CD14-positive monocyte (primary cell): ENCODE results near the gene PAWR. TPM values are rescaled to one million over a fixed set of nuclear protein-coding genes. Genes with fewer than 3 reads are reported as not detected.

ENCODE experiments used
- DNase-seq, 3 donors: peaks; one replicate each; pipeline ENCODE4 v3.0.0-alpha.2; 2011 to 2022
- H2AFZ ChIP-seq: 2 replicates; pipeline ENCODE4 v1.6.0; 2012; ENCODE audit warnings: mild to moderate bottlenecking, low read depth, low read length, inconsistent platforms; ENCODE audit not compliant: insufficient read depth, poor library complexity, severe bottlenecking
- H3K27ac ChIP-seq, 2 donors: 1 replicate in 1 of 2; 2 replicates in 1 of 2; pipeline ENCODE4 v1.5.1; 2012 to 2013; ENCODE audit warnings: low read length in 2 of 2, control low read depth in 1 of 2, inconsistent platforms in 1 of 2, low read depth in 1 of 2, mild to moderate bottlenecking in 1 of 2
- H3K27me3 ChIP-seq, 2 donors: one replicate each; pipeline versions ENCODE4 v1.6.0 to v1.6.1; 2011 to 2013; ENCODE audit warnings: low read length in 2 of 2; ENCODE audit not compliant: control insufficient read depth in 2 of 2, insufficient read depth in 2 of 2
- H3K36me3 ChIP-seq, 2 donors: replicated peaks in 1 of 2; 1 replicate in 1 of 2; 2 replicates in 1 of 2; pipeline versions ENCODE4 v1.5.1 to v1.6.1; 2012 to 2013; ENCODE audit warnings: low read length in 2 of 2, control low read depth in 1 of 2, inconsistent platforms in 1 of 2, mild to moderate bottlenecking in 1 of 2; ENCODE audit not compliant: insufficient read depth in 2 of 2, control insufficient read depth in 1 of 2
- H3K4me1 ChIP-seq, 2 donors: 1 replicate in 1 of 2; 2 replicates in 1 of 2; pipeline versions ENCODE4 v1.5.1 to v1.6.1; 2012 to 2013; ENCODE audit warnings: low read length in 2 of 2, control low read depth in 1 of 2, inconsistent platforms in 1 of 2, mild to moderate bottlenecking in 1 of 2, moderate library complexity in 1 of 2; ENCODE audit not compliant: insufficient read depth in 2 of 2, control insufficient read depth in 1 of 2
- H3K4me2 ChIP-seq: replicated peaks from 2 replicates; pipeline ENCODE3; 2012; ENCODE audit warnings: low read length, moderate library complexity, mild to moderate bottlenecking; ENCODE audit not compliant: poor library complexity, severe bottlenecking; ENCODE audit errors: extremely low read depth
- H3K4me3 ChIP-seq, 3 experiments: fragments of 200-600 bp in 1 of 3; sonication (generic) in 1 of 3; replicated peaks in 1 of 3; 1 replicate in 2 of 3; 2 replicates in 1 of 3; pipeline ENCODE4 v1.5.1; 2011 to 2013; ENCODE audit warnings: low read length in 3 of 3, mild to moderate bottlenecking in 3 of 3, control low read depth in 2 of 3, low read depth in 2 of 3, inconsistent platforms in 1 of 3, moderate library complexity in 1 of 3
- H3K79me2 ChIP-seq: 2 replicates; pipeline ENCODE4 v1.6.0; 2012; ENCODE audit warnings: mild to moderate bottlenecking, control low read depth, inconsistent platforms, low read length, moderate library complexity; ENCODE audit not compliant: insufficient read depth
- H3K9ac ChIP-seq: 2 replicates; pipeline ENCODE4 v1.6.0; 2017; ENCODE audit warnings: low read length, mild to moderate bottlenecking; ENCODE audit not compliant: insufficient read depth, poor library complexity, severe bottlenecking
- H3K9me3 ChIP-seq, 2 donors: replicated peaks in 1 of 2; 1 replicate in 1 of 2; 2 replicates in 1 of 2; pipeline versions ENCODE4 v1.5.1 to v1.6.1; 2012 to 2013; ENCODE audit warnings: low read length in 2 of 2, control low read depth in 1 of 2; ENCODE audit not compliant: control insufficient read depth in 1 of 2, insufficient read depth in 1 of 2
- H4K20me1 ChIP-seq: 2 replicates; pipeline ENCODE4 v1.6.0; 2012; ENCODE audit warnings: mild to moderate bottlenecking, low read length, control low read depth, moderate library complexity; ENCODE audit not compliant: insufficient read depth
- H3K27ac Mint-ChIP-seq, 7 donors: one replicate each; pipeline ENCODE4 v1.8.0; 2020; ENCODE audit warnings: mild to moderate bottlenecking in 7 of 7, mixed read lengths in 7 of 7, moderate library complexity in 6 of 7, inconsistent platforms in 2 of 7
- H3K27me3 Mint-ChIP-seq, 3 donors: one replicate each; pipeline ENCODE4 v1.8.0; 2021 to 2022; ENCODE audit warnings: low read depth in 3 of 3, mild to moderate bottlenecking in 3 of 3, mixed read lengths in 3 of 3, moderate library complexity in 3 of 3, inconsistent platforms in 1 of 3
- H3K36me3 Mint-ChIP-seq, 2 donors: one replicate each; pipeline ENCODE4 v1.8.0; 2020; ENCODE audit warnings: mixed read lengths in 2 of 2, inconsistent platforms in 1 of 2, mild to moderate bottlenecking in 1 of 2
- H3K4me1 Mint-ChIP-seq: one replicate; pipeline ENCODE4 v1.8.0; 2020; ENCODE audit warnings: mild to moderate bottlenecking, mixed read lengths
- H3K4me3 Mint-ChIP-seq, 2 donors: one replicate each; pipeline ENCODE4 v1.8.0; 2020; ENCODE audit warnings: mild to moderate bottlenecking in 2 of 2, mixed read lengths in 2 of 2, moderate library complexity in 1 of 2
- H3K9me3 Mint-ChIP-seq, 7 donors: one replicate each; pipeline ENCODE4 v1.8.0; 2020 to 2022; ENCODE audit warnings: mixed read lengths in 7 of 7, mild to moderate bottlenecking in 6 of 7, moderate library complexity in 6 of 7, inconsistent platforms in 2 of 7
- CTCF ChIP-seq: fragments of 200-600 bp; IDR thresholded peaks from one replicate; pipeline ENCODE4 v1.8.0; 2022; ENCODE audit warnings: antibody characterized with exemption, mild to moderate bottlenecking
- WGBS: methylation state at CpG from one replicate; pipeline ENCODE4 v1.1.5; 2013; ENCODE audit warnings: missing lambda C conversion rate; ENCODE audit not compliant: insufficient coverage; 5-methylcytosine and 5-hydroxymethylcytosine counted together
- intact Hi-C, 2 donors: fragments of 100-400 bp; cut with micrococcal nuclease; formaldehyde crosslinking; loops; one replicate each; pipeline versions ENCODE4 v1.15.0 to v1.15.1; 2023
- polyA plus RNA-seq, 3 donors: library from polyadenylated mRNA; depleted of rRNA in 1 of 3; unstranded in 2 of 3; stranded (reverse) in 1 of 3; fragments of 300-500 nt in 2 of 3; fragments of >200 nt in 1 of 3; fragmentation: Illumina TruSeq in 2 of 3; gene quantifications; 1 replicate in 2 of 3; 2 replicates in 1 of 3; pipeline ENCODE4 v1.2.3, GENCODE V29; 2012 to 2021

PAWR gene
- polyA plus RNA-seq, 3 donors: 0.03 TPM; not detected in 1

DNA sequence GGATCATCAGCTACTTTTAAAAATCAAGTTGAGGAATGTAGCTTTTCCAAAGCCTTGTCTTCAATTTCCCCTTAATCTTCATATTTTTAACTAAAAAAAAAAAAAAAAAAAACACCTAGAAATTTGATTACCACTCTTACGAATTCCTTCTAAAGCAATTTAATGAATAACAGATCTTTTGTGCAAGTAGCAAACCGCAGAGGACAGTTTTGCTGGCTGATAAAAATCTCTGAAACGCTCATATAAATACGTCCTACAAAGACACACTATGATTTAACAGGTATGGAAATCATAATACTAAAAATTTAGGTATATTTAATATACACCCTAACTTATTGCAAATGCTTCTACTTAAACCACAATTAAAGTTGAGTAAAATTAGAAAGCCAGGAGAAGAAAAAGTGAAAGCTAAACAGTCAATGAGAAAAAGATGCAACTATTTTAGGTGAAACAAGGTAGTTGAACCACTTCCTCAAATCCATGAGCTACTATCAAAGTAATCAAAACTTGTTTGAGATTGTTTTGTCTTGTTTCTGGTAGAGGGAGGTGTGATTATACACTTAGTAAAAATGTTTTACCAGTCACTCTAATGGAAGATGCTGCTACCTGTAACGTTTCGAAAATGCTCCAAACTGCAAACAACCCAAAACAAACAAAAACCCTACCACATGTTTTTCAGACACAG lies 2.2 kb downstream of the PAWR start:
- no CpG with 5 or more reads among the region's 6 CpGs for WGBS
- Mint-ChIP-seq H3K4me1 (peaks cover 22% of the 10 kb centered on the region), H3K27me3 (peaks cover 48 to 53% (median 48%) of the 10 kb centered on the region in 3 donors), H3K4me3 (peak overlapping the region in 1 of 2 donors; percentile 60), H3K9me3 (peaks cover 0 to 5% (median 0%) of the 10 kb centered on the region in 7 donors), H3K36me3 (peaks cover 0 to 3% of the 10 kb centered on the region in 2 donors), H3K27ac (no peak overlapping the region)
- H3K79me2 ChIP-seq: no peaks in the 10 kb centered on the region
- no peak for TF ChIP-seq CTCF
- peak overlapping the region in 1 of 3 experiments; percentile 76 for H3K4me3 ChIP-seq
- H2AFZ ChIP-seq: no peak overlapping the region
- H3K36me3 ChIP-seq: no peaks in the 10 kb centered on the region
- peaks cover 19 to 31% of the 10 kb centered on the region in 2 donors for H3K4me1 ChIP-seq
- H3K9me3 ChIP-seq: peaks cover 0 to 12% of the 10 kb centered on the region in 2 donors
- peaks cover 41 to 53% of the 10 kb centered on the region in 2 donors for H3K27me3 ChIP-seq
- no peak overlapping the region for H3K27ac ChIP-seq
- intact Hi-C loops: no loop called here
- DNase-seq: no peak
- no peak overlapping the region for H3K4me2 ChIP-seq
- H3K9ac ChIP-seq: no peak overlapping the region
- H4K20me1 ChIP-seq: no peaks in the 10 kb centered on the region

- no peaks in the 10 kb centered on the region for H3K79me2 ChIP-seq
- no peaks in the 10 kb centered on the region for H4K20me1 ChIP-seq
- no peak for DNase-seq
- Mint-ChIP-seq H3K4me3 (no peak overlapping the region), H3K4me1 (peaks cover 22% of the 10 kb centered on the region), H3K9me3 (peaks cover 0 to 5% (median 0%) of the 10 kb centered on the region in 7 donors), H3K27ac (no peak overlapping the region), H3K27me3 (peaks cover 42 to 46% (median 45%) of the 10 kb centered on the region in 3 donors), H3K36me3 (peaks cover 0 to 3% of the 10 kb centered on the region in 2 donors)
- H3K27me3 ChIP-seq: peaks cover 34 to 46% of the 10 kb centered on the region in 2 donors
- WGBS: no CpG with 5 or more reads among the region's 3 CpGs
- H3K9ac ChIP-seq: no peak overlapping the region
- intact Hi-C loops: no loop called here
- no peak overlapping the region for H2AFZ ChIP-seq
- no peak overlapping the region for H3K4me3 ChIP-seq
- peaks cover 0 to 12% of the 10 kb centered on the region in 2 donors for H3K9me3 ChIP-seq
- peaks cover 19 to 31% of the 10 kb centered on the region in 2 donors for H3K4me1 ChIP-seq
- no peak overlapping the region for H3K27ac ChIP-seq
- no peak for TF ChIP-seq CTCF
- H3K36me3 ChIP-seq: no peaks in the 10 kb centered on the region
- no peak overlapping the region for H3K4me2 ChIP-seq
These were observed 3.0 kb downstream of the PAWR start for GRCh38 chr12:79687711-79688260.
